Measurements from ENCODE around the gene SLC4A3. TPM values are rescaled to one million over a fixed set of nuclear protein-coding genes. Genes with fewer than 3 reads are reported as not detected.

Gene SLC4A3
- total RNA-seq, 4 donors from 2014 or later: 0.34 to 2.1 (median 0.90) TPM

DNA sequence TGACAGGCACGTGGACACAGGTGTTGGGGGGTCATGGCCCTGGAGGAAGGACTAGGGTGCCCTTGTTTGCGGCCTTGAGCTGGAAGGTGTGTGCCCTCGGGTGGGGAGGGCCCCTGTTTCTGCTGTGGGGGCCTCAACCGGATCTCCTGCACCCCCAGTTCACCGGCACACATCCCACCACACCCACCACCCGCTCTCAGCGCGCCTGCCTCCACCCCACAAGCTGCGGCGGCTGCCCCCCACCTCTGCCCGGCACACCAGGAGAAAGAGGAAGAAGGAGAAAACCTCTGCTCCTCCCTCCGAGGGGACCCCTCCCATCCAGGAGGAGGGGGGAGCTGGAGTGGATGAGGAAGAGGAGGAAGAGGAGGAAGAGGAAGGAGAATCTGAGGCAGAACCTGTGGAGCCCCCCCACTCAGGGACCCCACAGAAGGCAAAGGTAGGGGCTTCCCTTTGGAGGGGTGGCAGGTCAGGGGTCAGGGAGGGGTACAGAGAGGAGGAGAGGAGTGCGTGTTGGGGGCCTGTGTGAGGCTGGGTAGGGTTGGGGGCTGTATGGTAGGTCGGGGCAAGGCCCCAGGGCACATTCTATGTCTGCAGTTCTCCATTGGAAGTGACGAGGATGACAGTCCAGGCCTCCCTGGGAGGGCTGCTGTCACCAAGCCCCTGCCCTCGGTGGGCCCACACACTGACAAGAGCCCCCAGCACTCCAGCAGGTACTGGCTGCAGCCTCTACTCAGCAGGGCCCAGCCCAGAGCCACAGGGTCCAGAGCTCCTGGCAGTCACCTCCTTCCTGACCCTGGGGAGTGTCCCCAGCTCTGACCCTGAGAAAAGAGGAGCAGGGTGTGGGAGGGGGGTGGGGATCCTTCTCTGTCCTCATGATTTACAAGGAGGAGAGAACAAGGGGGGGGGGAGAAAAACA is 1.8 kb downstream of the SLC4A3 start:
- intact Hi-C loops (cut with DNase I; ENCODE audit: low total_unique reads): no loop called here
- H3K4me3 ChIP-seq (ENCODE audit: low read depth, poor library complexity, severe bottlenecking): no peak overlapping the region
- DNase-seq (ENCODE audit: low spot score in 2 of 2): no peak
- TF ChIP-seq CTCF (IDR thresholded peaks at IDR 0.05) (no peak), POLR2A (IDR thresholded peaks at IDR 0.05) (no peak)
- 75 to 83% methylated on average over 12 to 15 of the region's 16 CpGs for WGBS, 2 donors

GRCh38 chr2:219629976-219630695 is 2.7 kb downstream of the SLC4A3 start:
- DNase-seq (ENCODE audit: low spot score in 2 of 2): no peak
- TF ChIP-seq POLR2A (IDR thresholded peaks at IDR 0.05) (no peak), CTCF (IDR thresholded peaks at IDR 0.05) (no peak)
- no peak overlapping the region for H3K4me3 ChIP-seq (ENCODE audit: low read depth, poor library complexity, severe bottlenecking)
- intact Hi-C loops (cut with DNase I; ENCODE audit: low total_unique reads): loop anchor here (10.0 kb wide), 1 partner anchor 75 kb away; no protein-coding TSS in a partner anchor
- 82 to 86% methylated on average over 20 of the region's 20 CpGs for whole genome bisulfite sequencing, 2 donors

DNA sequence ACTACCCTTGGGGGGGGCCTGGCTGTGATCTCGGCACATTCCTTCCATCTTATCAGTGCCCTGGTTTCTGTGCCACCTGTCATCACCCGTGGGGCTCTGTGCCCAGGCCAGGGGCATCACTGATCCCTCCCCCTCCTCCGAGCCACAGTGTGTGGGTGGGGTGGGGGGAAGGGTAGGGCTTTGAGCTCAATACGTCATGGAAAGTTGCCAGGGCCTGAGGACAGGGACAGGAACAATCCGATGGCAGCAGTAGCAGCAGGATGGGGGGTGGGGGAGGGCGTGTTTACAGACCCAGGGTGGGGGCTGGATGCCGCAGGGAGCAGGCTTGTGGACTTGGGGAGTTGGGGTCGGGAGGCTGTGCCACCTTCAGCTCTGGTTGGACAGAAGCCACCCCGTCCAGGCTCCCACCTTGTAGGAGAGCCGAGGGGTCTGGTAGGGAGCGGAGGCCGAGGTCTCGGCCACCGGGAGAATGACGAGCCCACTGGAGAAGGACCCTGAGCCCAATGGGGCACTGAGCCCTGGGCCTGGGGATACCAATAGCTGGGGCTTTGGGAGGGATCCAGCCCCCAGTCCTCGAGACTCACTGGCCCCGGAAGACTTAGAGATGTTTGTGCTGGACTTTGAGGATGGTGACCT is 3.5 kb downstream of the SLC4A3 start:
- 80 to 83% methylated on average over 16 to 17 of the region's 17 CpGs for WGBS, 2 donors
- DNase-seq (ENCODE audit: low spot score in 2 of 2): peak in 1 of 2 donors; percentile 72
- no peak overlapping the region for H3K4me3 ChIP-seq (ENCODE audit: low read depth, poor library complexity, severe bottlenecking)
- TF ChIP-seq CTCF (IDR thresholded peaks at IDR 0.05) (no peak), POLR2A (IDR thresholded peaks at IDR 0.05) (no peak)
- intact Hi-C loops (cut with DNase I; ENCODE audit: low total_unique reads): loop anchor here (10.0 kb wide), 1 partner anchor 76 kb away; no protein-coding TSS in a partner anchor

- intact Hi-C loops (cut with DNase I; ENCODE audit: low total_unique reads): loop anchor here (10.0 kb wide), 1 partner anchor 77 kb away; no protein-coding TSS in a partner anchor
- WGBS, 2 donors: 89 to 91% methylated on average over 9 of the region's 9 CpGs
- peak in 1 of 2 donors; percentile 63 for DNase-seq (ENCODE audit: low spot score in 2 of 2)
- TF ChIP-seq CTCF (IDR thresholded peaks at IDR 0.05) (no peak), POLR2A (IDR thresholded peaks at IDR 0.05) (no peak)
- no peak overlapping the region for H3K4me3 ChIP-seq (ENCODE audit: low read depth, poor library complexity, severe bottlenecking)
Measured at GRCh38 chr2:219631406-219631891, 4.0 kb downstream of the SLC4A3 start.

DNA sequence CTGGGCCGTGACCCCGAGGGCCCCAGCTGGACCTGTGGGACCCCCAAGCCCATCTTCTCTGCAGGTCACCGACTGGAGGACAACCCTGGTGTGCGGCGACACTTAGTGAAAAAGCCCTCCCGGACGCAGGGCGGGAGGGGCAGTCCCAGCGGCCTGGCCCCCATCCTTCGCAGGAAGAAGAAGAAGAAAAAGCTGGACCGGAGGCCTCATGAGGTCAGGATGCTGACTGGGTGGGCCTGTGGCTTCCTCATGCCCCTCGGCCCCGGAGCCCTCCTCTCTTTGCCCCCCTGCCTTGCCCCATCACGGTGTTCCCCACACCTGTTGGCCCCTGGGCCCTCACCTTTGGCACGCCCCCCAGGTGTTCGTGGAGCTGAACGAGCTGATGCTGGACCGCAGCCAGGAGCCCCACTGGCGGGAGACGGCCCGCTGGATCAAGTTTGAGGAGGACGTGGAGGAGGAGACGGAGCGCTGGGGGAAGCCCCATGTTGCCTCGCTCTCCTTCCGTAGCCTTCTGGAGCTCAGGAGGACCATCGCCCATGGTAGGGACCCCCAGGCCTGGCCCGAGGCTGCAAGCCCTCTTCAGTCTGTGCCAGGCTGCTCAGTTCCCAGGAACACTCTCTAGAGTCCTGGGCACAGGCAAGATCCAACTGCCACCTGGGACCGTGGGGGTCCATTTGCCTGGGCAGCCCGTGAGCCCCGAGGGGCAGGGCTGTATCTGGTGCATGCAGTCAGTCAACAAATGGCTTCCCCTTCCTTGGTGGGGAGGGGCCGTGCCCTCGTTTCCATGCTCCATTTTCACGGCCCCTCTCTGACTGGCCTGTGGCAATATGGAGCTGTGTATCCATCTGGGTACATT is 4.7 kb downstream of the SLC4A3 start:
- WGBS, 2 donors: 79 to 87% methylated on average over 27 to 30 of the region's 34 CpGs
- no peak overlapping the region for H3K4me3 ChIP-seq (ENCODE audit: low read depth, poor library complexity, severe bottlenecking)
- intact Hi-C loops (cut with DNase I; ENCODE audit: low total_unique reads): loop anchor here (10.0 kb wide), 1 partner anchor 77 kb away; no protein-coding TSS in a partner anchor

More for the DNA sequence above, 4.7 kb downstream of the SLC4A3 start:
- peak in 1 of 2 donors; percentile 83 for DNase-seq (ENCODE audit: low spot score in 2 of 2)
- TF ChIP-seq POLR2A (IDR thresholded peaks at IDR 0.05) (no peak), CTCF (IDR thresholded peaks at IDR 0.05) (no peak)

Measured in lower leg skin (tissue), 4 donors.